Ovary (tissue), 9 donors: ENCODE data around the gene VPS37D. TPM values are rescaled to one million over a fixed set of nuclear protein-coding genes. Genes with fewer than 3 reads are reported as not detected.

Experiments
- DNase-seq, 5 donors: peaks; one replicate each; pipeline ENCODE4 v3.0.0-alpha.2; 2019 to 2020
- H3K27ac ChIP-seq, 2 donors: fragments of 200-600 bp; one replicate each; pipeline versions ENCODE4 v1.5.1 to v1.8.0; 2019 to 2022
- H3K27me3 ChIP-seq: fragments of 200-600 bp; one replicate; pipeline ENCODE4 v1.8.0; 2022
- H3K36me3 ChIP-seq: fragments of 200-600 bp; sonication (generic); one replicate; pipeline ENCODE4 v1.5.1; 2019
- H3K4me1 ChIP-seq: one replicate; pipeline ENCODE4 v1.8.1; 2013; ENCODE audit warnings: mild to moderate bottlenecking, moderate library complexity; ENCODE audit not compliant: insufficient read depth
- H3K4me3 ChIP-seq: fragments of 200-600 bp; sonication (generic); one replicate; pipeline ENCODE4 v1.5.1; 2017
- H3K9me3 ChIP-seq, 2 donors: fragments of 200-600 bp in 1 of 2; sonication (generic) in 1 of 2; one replicate each; pipeline versions ENCODE4 v1.5.1 to v1.8.1; 2013 to 2019; ENCODE audit warnings: mild to moderate bottlenecking in 1 of 2, moderate library complexity in 1 of 2
- CTCF ChIP-seq, 3 donors: fragments of 450-650 bp in 2 of 3; fragments of 200-600 bp in 1 of 3; IDR thresholded peaks; one replicate each; pipeline versions ENCODE4 v1.5.1 to v1.8.0; 2016 to 2022; ENCODE audit warnings: antibody characterized with exemption in 3 of 3, mild to moderate bottlenecking in 1 of 3
- EP300 ChIP-seq: sonication (generic); formaldehyde crosslinking; IDR thresholded peaks from one replicate; pipeline ENCODE4 v1.6.1; 2017; ENCODE audit warnings: antibody characterized with exemption
- POLR2A ChIP-seq: fragments of 450-650 bp; IDR thresholded peaks from one replicate; pipeline ENCODE4 v1.6.1; 2017; ENCODE audit warnings: antibody characterized with exemption, mild to moderate bottlenecking, moderate library complexity
- WGBS, 3 donors: extraction: QIAGEN DNeasy Blood & Tissue Kit in 1 of 3; methylation state at CpG; one replicate each; pipeline versions ENCODE4 v1.1.5 to v1.1.7; 2013 to 2017; 5-methylcytosine and 5-hydroxymethylcytosine counted together
- intact Hi-C, 4 donors: fragments of 100-400 bp; cut with DNase I; formaldehyde crosslinking; loops; one replicate each; pipeline versions ENCODE4 v1.11.0 to v1.15.1; 2022 to 2023
- polyA plus RNA-seq, 2 donors: library from polyadenylated mRNA; stranded (reverse); fragments of 200-250 nt in 1 of 2; fragments of 350-450 nt in 1 of 2; fragmentation: Illumina TruSeq in 1 of 2; extraction: RNeasy Lipid Tissue Mini Kit (QIAGEN cat#74804) in 1 of 2; gene quantifications; one replicate each; pipeline ENCODE4 v1.2.3, GENCODE V29; 2013 to 2014
- total RNA-seq, 7 donors: library from RNA; depleted of rRNA in 2 of 7; stranded (reverse); fragments of >200 nt in 2 of 7; fragmentation: NEBNext Ultra II Directional in 3 of 7; extraction: Animal tissue kit (Norgen Biotek cat#: 25700) in 3 of 7; gene quantifications; one replicate each; pipeline versions ENCODE4 v1.1.0 to v1.2.4, GENCODE V29; 2016 to 2023
- donor health status: DM: no; HTN: no; CAD: no; lungs with moderate emphysema.
- donor health status: DM: no; HTN: no; CAD: no.
- donor health status: Bipolar disorder and iron deficiency.
- donor health status: DM: yes; HTN: yes; CAD: no.
- donor health status: DM: no; HTN: no; CAD: no.
- donor health status: DM: yes; HTN: yes; CAD: no.

VPS37D gene
- total and polyA plus RNA-seq, 9 donors: 0.28 to 8.8 (median 6.1) TPM

- no peak overlapping the region for H3K4me3 ChIP-seq
- H3K27ac ChIP-seq: no peak overlapping the region
- no peaks in the 10 kb centered on the region for H3K27me3 ChIP-seq
- H3K4me1 ChIP-seq: peaks cover 17% of the 10 kb centered on the region
- TF ChIP-seq CTCF (IDR thresholded peaks at IDR 0.05) (no peak), POLR2A (no peak), EP300 (no peak)
- DNase-seq: no peak
- no peaks in the 10 kb centered on the region for H3K36me3 ChIP-seq
- H3K9me3 ChIP-seq: no peaks in the 10 kb centered on the region
- intact Hi-C loops: loop anchor here in 1 of 4 donors (10.0 kb wide), 1 partner anchor 574 kb away; the partner anchor contains the start of gene RFC2
- WGBS, 3 donors: 80 to 87% (median 84%) methylated on average over 7 of the region's 7 CpGs
Measured at GRCh38 chr7:73680501-73680900, 12.9 kb downstream of the VPS37D start.

DNA sequence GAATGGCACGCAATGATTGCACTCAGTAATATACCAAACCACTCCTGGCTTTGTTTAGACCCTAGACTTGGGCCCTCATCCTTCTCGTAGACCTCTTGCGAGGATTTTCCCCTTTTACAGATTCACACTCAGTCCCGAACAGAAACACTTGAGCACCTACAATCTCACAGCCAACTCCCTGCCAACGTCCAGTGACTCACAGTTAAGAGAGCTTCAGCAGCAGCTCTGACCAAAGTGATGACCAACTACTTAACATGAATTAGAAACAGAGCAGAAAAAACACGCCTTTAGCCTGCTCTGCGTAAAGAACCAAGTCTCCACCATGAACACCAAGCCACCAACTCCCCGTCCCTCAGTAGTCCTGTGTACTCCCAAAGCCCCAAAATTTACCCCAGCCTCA is 13.4 kb downstream of the VPS37D start:
- H3K27me3 ChIP-seq: no peaks in the 10 kb centered on the region
- no peaks in the 10 kb centered on the region for H3K9me3 ChIP-seq
- peaks cover 17% of the 10 kb centered on the region for H3K4me1 ChIP-seq
- TF ChIP-seq POLR2A: no peak
- no peak for TF ChIP-seq EP300
- TF ChIP-seq CTCF (IDR thresholded peaks at IDR 0.05): no peak
- WGBS, 3 donors: 77 to 80% (median 78%) methylated on average over 8 of the region's 8 CpGs
- H3K27ac ChIP-seq: no peak overlapping the region
- intact Hi-C loops: loop anchor here in 1 of 4 donors (10.0 kb wide), 1 partner anchor 574 kb away; the partner anchor contains the start of gene RFC2
- no peak overlapping the region for H3K4me3 ChIP-seq
- DNase-seq: no peak
- H3K36me3 ChIP-seq: no peaks in the 10 kb centered on the region

GRCh38 chr7:73682745-73683055 is 15.1 kb downstream of the VPS37D start:
- 0 to 1% (median 0%) methylated on average over 23 to 33 of the region's 33 CpGs for WGBS, 3 donors
- peak overlapping the region; percentile 6 to 72 for H3K27ac ChIP-seq
- no peaks in the 10 kb centered on the region for H3K9me3 ChIP-seq
- no peak for DNase-seq
- H3K27me3 ChIP-seq: no peaks in the 10 kb centered on the region
- peaks cover 17% of the 10 kb centered on the region for H3K4me1 ChIP-seq
- no peaks in the 10 kb centered on the region for H3K36me3 ChIP-seq
- TF ChIP-seq CTCF (IDR thresholded peaks at IDR 0.05) (no peak), EP300 (no peak), POLR2A (no peak)
- H3K4me3 ChIP-seq: peak overlapping the region; percentile 89
- intact Hi-C loops: loop anchor here in 1 of 4 donors (10.0 kb wide), 1 partner anchor 572 kb away; the partner anchor contains the start of gene RFC2

DNA sequence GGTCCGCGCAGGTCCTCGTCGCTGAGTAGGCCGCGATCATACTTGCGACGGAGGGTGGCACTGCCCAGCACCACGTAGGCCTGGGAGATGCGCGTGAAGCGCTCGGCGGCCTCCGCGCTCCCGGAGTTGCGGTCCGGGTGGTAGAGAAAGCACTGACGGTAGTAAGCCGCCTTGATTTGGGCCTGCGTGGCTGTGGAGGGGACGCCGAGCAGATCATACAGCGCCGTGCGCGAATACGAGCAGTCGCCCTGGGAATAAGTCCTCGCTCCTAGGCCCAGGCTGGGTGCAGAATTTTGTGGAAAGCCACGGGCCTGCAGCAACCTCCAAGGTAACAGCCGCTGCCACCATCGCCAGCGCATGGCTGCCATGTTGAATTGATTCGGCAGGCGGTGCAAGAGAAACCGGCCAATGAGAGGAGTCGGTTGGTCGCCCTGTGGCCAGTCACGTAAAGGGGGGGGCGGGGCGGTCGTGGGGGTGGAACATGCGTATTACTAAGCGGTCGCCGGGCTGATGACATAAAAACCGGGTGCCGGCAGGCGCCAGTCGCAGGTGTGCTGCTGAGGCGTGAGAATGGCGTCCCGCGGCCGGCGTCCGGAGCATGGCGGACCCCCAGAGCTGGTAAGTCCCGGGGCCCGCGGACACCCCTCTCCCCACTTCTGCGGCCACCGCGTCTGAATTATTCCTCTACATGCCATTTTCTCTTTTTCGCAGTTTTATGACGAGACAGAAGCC is 15.6 kb downstream of the VPS37D start, which contains the start of the genes BUD23 and DNAJC30:
TSS of gene BUD23 (plus strand) at position 542 of the 732 bp plus-strand sequence. CDS start at position 571, 29 bp downstream.
TSS of gene DNAJC30 (minus strand) at position 398 of the 732 bp plus-strand sequence. CDS start at position 368, 30 bp downstream.
- peak in 2 of 3 donors; percentile 20 to 25 for TF ChIP-seq CTCF (IDR thresholded peaks at IDR 0.05)
- TF ChIP-seq POLR2A: peak; percentile 56
- TF ChIP-seq EP300: no peak
- WGBS, 3 donors: 0 to 1% (median 0%) methylated on average over 53 to 68 of the region's 68 CpGs
- Histone ChIP-seq H3K27ac (peak within 1 kb of the TSS; percentile 6 to 72), H3K4me1 (peaks cover 17% of the 10 kb centered on the region), H3K4me3 (peak within 1 kb of the TSS; percentile 89), H3K36me3 (no peaks in the 10 kb centered on the region), H3K9me3 (no peaks in the 10 kb centered on the region), H3K27me3 (no peaks in the 10 kb centered on the region)
- intact Hi-C loops: loop anchor here in 1 of 4 donors (10.0 kb wide), 1 partner anchor 572 kb away; the partner anchor contains the start of gene RFC2
- DNase-seq: peak; percentile 96 to 98 (median 97)
